ENCODE results near the gene LLGL1. TPM values are rescaled to one million over a fixed set of nuclear protein-coding genes. Genes with fewer than 3 reads are reported as not detected.

Gene LLGL1
- total RNA-seq, 1 donor from 2014 or later = 57.2 TPM

DNA sequence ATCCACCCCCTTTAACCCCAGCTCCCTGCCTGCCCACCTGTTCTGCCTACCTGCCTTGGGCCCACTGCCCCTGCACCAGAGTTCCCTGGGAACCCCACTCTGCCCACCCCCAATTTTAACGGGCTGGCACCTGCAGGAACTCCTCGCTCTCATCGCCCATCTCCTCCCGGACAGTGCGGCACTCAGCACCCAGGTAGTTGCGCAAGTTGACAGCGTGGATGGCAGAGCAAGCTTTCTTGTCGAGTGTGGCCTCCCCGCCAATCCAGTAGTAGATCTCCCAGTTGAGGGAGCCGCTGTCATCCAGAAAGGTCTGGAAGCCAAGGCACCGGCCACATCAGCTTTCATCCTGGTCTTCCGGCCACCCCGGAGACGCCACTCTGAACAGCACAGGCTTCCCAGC is 25.3 kb downstream of the LLGL1 start:
- no peak for DNase-seq (ENCODE audit: low spot score)
- H3K36me3 Mint-ChIP-seq (ENCODE audit: low read depth, unreplicated experiment) = peaks cover 34% of the 10 kb centered on the region
- TF ChIP-seq, protein P1, sequence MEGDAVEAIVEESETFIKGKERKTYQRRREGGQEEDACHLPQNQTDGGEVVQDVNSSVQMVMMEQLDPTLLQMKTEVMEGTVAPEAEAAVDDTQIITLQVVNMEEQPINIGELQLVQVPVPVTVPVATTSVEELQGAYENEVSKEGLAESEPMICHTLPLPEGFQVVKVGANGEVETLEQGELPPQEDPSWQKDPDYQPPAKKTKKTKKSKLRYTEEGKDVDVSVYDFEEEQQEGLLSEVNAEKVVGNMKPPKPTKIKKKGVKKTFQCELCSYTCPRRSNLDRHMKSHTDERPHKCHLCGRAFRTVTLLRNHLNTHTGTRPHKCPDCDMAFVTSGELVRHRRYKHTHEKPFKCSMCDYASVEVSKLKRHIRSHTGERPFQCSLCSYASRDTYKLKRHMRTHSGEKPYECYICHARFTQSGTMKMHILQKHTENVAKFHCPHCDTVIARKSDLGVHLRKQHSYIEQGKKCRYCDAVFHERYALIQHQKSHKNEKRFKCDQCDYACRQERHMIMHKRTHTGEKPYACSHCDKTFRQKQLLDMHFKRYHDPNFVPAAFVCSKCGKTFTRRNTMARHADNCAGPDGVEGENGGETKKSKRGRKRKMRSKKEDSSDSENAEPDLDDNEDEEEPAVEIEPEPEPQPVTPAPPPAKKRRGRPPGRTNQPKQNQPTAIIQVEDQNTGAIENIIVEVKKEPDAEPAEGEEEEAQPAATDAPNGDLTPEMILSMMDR (IDR thresholded peaks at IDR 0.05; ENCODE audit: unreplicated experiment) = no peak
- peaks cover 9% of the 10 kb centered on the region for H3K4me1 Mint-ChIP-seq (ENCODE audit: unreplicated experiment)
- no peak overlapping the region for H3K27ac Mint-ChIP-seq (ENCODE audit: unreplicated experiment)
- H3K27me3 Mint-ChIP-seq (ENCODE audit: unreplicated experiment) = peaks cover 8% of the 10 kb centered on the region
- peak overlapping the region; percentile 74 for H3K4me3 Mint-ChIP-seq (ENCODE audit: unreplicated experiment)
- H3K9me3 Mint-ChIP-seq (ENCODE audit: unreplicated experiment) = no peaks in the 10 kb centered on the region

DNA sequence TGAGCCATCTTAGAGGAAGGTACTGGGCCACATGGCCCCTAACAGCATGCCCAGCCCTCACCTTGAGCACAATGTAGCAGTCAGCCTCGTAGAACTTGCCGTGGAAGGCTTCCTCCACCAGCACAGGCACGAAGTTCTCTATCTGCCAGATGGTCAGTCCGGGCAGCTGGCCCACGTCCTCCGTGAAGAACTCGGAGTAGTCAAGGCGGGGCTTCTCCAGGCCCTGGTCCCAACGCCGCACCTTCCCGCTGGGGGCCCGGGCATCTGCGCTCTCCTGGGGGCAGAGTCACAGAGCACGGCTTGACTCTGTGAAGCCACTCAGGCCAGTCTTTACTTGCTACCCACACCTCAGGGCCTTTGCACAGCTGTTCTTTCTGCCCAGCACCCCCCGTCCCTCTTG is 25.8 kb downstream of the LLGL1 start:
- Mint-ChIP-seq H3K9me3 (ENCODE audit: unreplicated experiment) (no peaks in the 10 kb centered on the region), H3K27me3 (ENCODE audit: unreplicated experiment) (peaks cover 8% of the 10 kb centered on the region), H3K27ac (ENCODE audit: unreplicated experiment) (no peak overlapping the region), H3K36me3 (ENCODE audit: low read depth, unreplicated experiment) (peaks cover 34% of the 10 kb centered on the region), H3K4me1 (ENCODE audit: unreplicated experiment) (peaks cover 9% of the 10 kb centered on the region), H3K4me3 (ENCODE audit: unreplicated experiment) (no peak overlapping the region)
- TF ChIP-seq, protein P1 (IDR thresholded peaks at IDR 0.05; ENCODE audit: unreplicated experiment) = no peak
- DNase-seq (ENCODE audit: low spot score) = no peak

DNA sequence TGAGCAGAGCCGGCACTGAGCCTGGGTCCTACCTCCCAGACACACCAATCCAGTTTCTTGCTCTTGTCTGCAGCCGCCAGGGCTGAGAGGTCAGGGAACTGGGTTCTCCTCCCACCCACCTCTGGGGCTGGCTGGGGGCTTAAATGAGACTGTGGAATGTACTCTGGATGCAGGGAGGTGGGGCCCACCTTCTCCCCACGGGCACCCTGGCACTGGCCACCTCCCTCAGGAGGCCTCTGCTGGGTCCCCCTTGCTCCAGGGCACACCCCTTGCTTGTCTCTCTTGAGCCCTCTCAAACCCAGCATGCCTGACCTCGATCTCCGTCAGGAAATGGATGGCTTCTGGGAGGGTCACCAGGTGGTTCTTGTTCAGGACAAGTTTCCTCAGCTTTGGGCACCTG is 26.7 kb downstream of the LLGL1 start:
- H3K9me3 Mint-ChIP-seq (ENCODE audit: unreplicated experiment) = no peaks in the 10 kb centered on the region
- peaks cover 34% of the 10 kb centered on the region for H3K36me3 Mint-ChIP-seq (ENCODE audit: low read depth, unreplicated experiment)
- peaks cover 10% of the 10 kb centered on the region for H3K27me3 Mint-ChIP-seq (ENCODE audit: unreplicated experiment)
- TF ChIP-seq, protein P1 (IDR thresholded peaks at IDR 0.05; ENCODE audit: unreplicated experiment) = no peak
- no peak overlapping the region for H3K27ac Mint-ChIP-seq (ENCODE audit: unreplicated experiment)
- DNase-seq (ENCODE audit: low spot score) = no peak
- H3K4me1 Mint-ChIP-seq (ENCODE audit: unreplicated experiment) = peaks cover 11% of the 10 kb centered on the region
- H3K4me3 Mint-ChIP-seq (ENCODE audit: unreplicated experiment) = no peak overlapping the region

DNA sequence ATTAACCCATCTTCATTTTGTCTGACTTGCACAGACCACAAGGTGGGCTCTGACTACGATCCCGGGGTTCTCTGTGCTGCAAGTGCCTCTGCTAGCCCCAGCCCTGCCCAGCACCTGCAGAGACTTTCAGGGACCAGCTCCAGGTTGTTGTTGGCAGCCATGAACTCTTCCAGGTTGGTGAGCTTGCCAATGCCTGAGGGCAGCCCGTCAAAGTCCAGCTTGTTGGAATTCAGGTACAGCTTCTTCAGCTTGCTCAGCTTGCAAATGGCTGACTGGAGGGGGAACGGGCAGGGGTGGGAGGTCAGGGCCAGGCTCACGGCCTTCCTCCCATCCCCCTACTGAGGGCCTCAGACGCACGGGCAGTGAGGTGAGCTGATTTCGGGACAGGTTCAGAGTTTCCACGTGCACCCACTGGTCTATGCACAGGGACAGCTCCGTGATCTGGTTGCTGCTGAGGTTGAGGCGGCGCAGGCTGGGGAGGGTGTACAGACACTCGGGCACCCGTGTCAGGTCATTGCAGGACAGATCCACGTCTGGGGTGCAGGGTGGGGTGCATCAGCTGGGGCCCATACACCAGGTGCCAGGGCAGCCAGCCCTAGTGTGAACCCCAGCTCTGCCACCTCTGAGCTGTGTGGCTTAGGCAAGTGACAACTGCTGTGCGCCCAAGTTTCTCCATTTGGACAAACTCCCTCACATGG is 27.9 kb downstream of the LLGL1 start:
- Mint-ChIP-seq H3K4me3 (ENCODE audit: unreplicated experiment) (peak overlapping the region; percentile 37), H3K9me3 (ENCODE audit: unreplicated experiment) (no peaks in the 10 kb centered on the region), H3K27ac (ENCODE audit: unreplicated experiment) (no peak overlapping the region), H3K27me3 (ENCODE audit: unreplicated experiment) (peaks cover 6% of the 10 kb centered on the region), H3K36me3 (ENCODE audit: low read depth, unreplicated experiment) (peaks cover 29% of the 10 kb centered on the region), H3K4me1 (ENCODE audit: unreplicated experiment) (peaks cover 10% of the 10 kb centered on the region)
- no peak for DNase-seq (ENCODE audit: low spot score)
- TF ChIP-seq, protein P1 (IDR thresholded peaks at IDR 0.05; ENCODE audit: unreplicated experiment) = no peak

DNA sequence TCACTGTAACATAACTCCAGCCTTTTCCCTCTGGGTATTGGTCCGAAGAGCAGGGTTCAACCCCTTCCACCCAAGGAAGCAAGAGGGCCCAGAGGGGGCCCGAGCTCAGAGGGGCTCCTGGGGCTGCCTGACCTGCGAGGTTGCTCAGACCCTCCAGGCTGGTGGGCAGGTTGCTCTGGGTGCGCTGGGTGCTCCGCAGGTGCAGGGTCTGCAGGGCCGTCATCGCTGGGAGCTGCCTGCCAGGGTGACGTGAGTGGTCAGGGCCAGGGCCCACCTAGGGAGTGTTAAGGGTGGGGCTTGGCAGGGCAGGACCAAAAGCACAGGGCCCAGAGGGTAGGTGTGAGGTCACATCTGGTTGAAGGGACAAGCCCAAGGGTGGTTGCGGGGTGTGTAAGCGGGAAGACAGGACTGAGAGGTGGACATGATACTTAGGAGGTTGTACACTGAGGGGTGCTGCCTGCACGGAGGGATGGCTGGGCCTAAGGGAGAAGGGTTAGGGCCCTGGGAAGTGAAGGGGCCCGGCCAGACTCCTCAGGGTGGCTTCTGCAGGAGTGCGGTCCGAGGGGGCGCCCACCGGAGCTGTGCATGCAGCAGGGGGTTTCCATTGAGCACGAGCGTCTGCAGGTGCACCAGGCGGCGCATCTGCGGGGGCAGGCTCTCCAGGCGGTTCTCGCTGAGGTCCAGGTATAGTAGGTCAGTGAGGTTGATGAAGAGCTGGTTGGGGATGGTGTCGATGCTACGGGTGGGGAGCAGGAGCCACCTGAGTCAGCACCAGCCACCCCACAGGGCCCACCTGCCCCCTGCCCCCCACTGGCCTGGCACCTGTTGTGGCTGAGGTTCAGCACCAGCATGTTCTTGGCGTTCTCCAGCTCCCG is 28.7 kb downstream of the LLGL1 start:
- Mint-ChIP-seq H3K4me1 (ENCODE audit: unreplicated experiment) (peaks cover 9% of the 10 kb centered on the region), H3K36me3 (ENCODE audit: low read depth, unreplicated experiment) (peaks cover 25% of the 10 kb centered on the region), H3K9me3 (ENCODE audit: unreplicated experiment) (no peaks in the 10 kb centered on the region), H3K27me3 (ENCODE audit: unreplicated experiment) (peaks cover 9% of the 10 kb centered on the region), H3K27ac (ENCODE audit: unreplicated experiment) (no peak overlapping the region), H3K4me3 (ENCODE audit: unreplicated experiment) (no peak overlapping the region)
- DNase-seq (ENCODE audit: low spot score) = no peak
- TF ChIP-seq, protein P1 (IDR thresholded peaks at IDR 0.05; ENCODE audit: unreplicated experiment) = no peak
